HepG2 (cell line): ENCODE measurements around the gene SERTAD4. TPM values are rescaled to one million over a fixed set of nuclear protein-coding genes. Genes with fewer than 3 reads are reported as not detected.

Experiments
- ATAC-seq: fragments of 200-7000 bp; cut with Tn5 transposase; 3 replicates; pipeline ENCODE4 v1.9.1; 2020; ENCODE audit warnings: mild to moderate bottlenecking, moderate library complexity
- BruUV-seq: library from RNA; stranded (reverse); fragments of 400-500 nt; replicated peaks from 2 replicates; lab custom pipeline; 2021; lab: Mats Ljungman, UMichigan
- CTCF ChIA-PET: fragments of 300-600 bp; formaldehyde crosslinking; extraction: SDS; loops from one replicate; lab custom pipeline; 2021; ENCODE audit warnings: low total read pairs, inconsistent platforms, low intra/inter-chr PET ratio; lab: Yijun Ruan, JAX
- POLR2A ChIA-PET: fragments of 350-600 bp; sonication (Branson Sonifier 250); formaldehyde crosslinking; loops from one replicate; lab custom pipeline; 2020; ENCODE audit warnings: antibody characterized with exemption, inconsistent platforms; lab: Yijun Ruan, JAX
- DNase-seq: peaks from one replicate; pipeline ENCODE4 v3.0.0-alpha.2; 2015; ENCODE audit warnings: low spot score
- FAIRE-seq: peaks from 3 replicates; lab custom pipeline; 2011; peaks lifted over from hg19 to GRCh38; lab: Jason Lieb, UNC
- H2AFZ ChIP-seq: one replicate; pipeline ENCODE4 v1.6.1; 2011; ENCODE audit warnings: low read length, inconsistent platforms
- H3K27ac ChIP-seq: fragments of 300-600 bp; 3 replicates; pipeline ENCODE4 v1.8.0; 2011; ENCODE audit warnings: mixed run types, mild to moderate bottlenecking, mixed read lengths, low read length, inconsistent platforms; ENCODE audit not compliant: insufficient read depth; ENCODE audit errors: extremely low read length
- H3K27me3 ChIP-seq, 2 experiments: fragments of 200-600 bp in 1 of 2; 2 replicates in 1 of 2; 3 replicates in 1 of 2; pipeline versions ENCODE4 v1.6.0 to v1.8.0; 2011; ENCODE audit warnings: low read length in 2 of 2, mild to moderate bottlenecking in 2 of 2, moderate library complexity in 2 of 2, inconsistent platforms in 1 of 2; ENCODE audit not compliant: insufficient read depth in 2 of 2, control insufficient read depth in 1 of 2
- H3K36me3 ChIP-seq, 2 experiments: fragments of 200-600 bp in 1 of 2; replicated peaks in 1 of 2; 2 replicates in 1 of 2; 3 replicates in 1 of 2; pipeline versions ENCODE4 v1.5.1 to v1.8.0; 2011; ENCODE audit warnings: low read length in 2 of 2, inconsistent platforms in 1 of 2; ENCODE audit not compliant: insufficient read depth in 2 of 2, control insufficient read depth in 1 of 2
- H3K4me1 ChIP-seq: 2 replicates; pipeline ENCODE4 v1.5.1; 2012; ENCODE audit warnings: low read length, inconsistent platforms; ENCODE audit not compliant: insufficient read depth
- H3K4me2 ChIP-seq: 2 replicates; pipeline ENCODE4 v1.6.0; 2011; ENCODE audit warnings: low read depth, low read length, inconsistent platforms
- H3K4me3 ChIP-seq, 3 experiments: fragments of 200-600 bp in 1 of 3; sonication (generic), shearing (Covaris generic) in 1 of 3; replicated peaks in 1 of 3; 2 replicates each; pipeline ENCODE4 v1.5.1; 2011 to 2016; ENCODE audit warnings: low read length in 3 of 3, inconsistent platforms in 2 of 3, low read depth in 2 of 3, mild to moderate bottlenecking in 2 of 3, control low read depth in 1 of 3, mixed read lengths in 1 of 3; ENCODE audit not compliant: insufficient read depth in 1 of 3
- H3K79me2 ChIP-seq: one replicate; pipeline ENCODE4 v1.6.1; 2011; ENCODE audit warnings: low read length, inconsistent platforms; ENCODE audit not compliant: insufficient read depth
- H3K9ac ChIP-seq: 2 replicates; pipeline ENCODE4 v1.6.0; 2011; ENCODE audit warnings: mild to moderate bottlenecking, low read depth, low read length, inconsistent platforms; ENCODE audit not compliant: insufficient read depth
- H3K9me3 ChIP-seq: 2 replicates; pipeline ENCODE4 v1.5.1; 2012; ENCODE audit warnings: mild to moderate bottlenecking, low read length
- H4K20me1 ChIP-seq: 2 replicates; pipeline ENCODE4 v1.6.0; 2011; ENCODE audit warnings: inconsistent platforms, mild to moderate bottlenecking, low read length, moderate library complexity; ENCODE audit not compliant: insufficient read depth
- AHR ChIP-seq: IDR thresholded peaks from 2 replicates; pipeline ENCODE4 v1.6.1; 2018; ENCODE audit warnings: missing genetic modification reagents, missing compliant biosample characterization
- AKAP8 ChIP-seq: sonication (generic); formaldehyde crosslinking; IDR thresholded peaks from 2 replicates; pipeline ENCODE4 v1.5.1; 2020; ENCODE audit warnings: mild to moderate bottlenecking, missing genetic modification reagents
- CREB1 ChIP-seq, 2 experiments: fragments of 450-650 bp in 1 of 2; IDR thresholded peaks; 2 replicates each; pipeline ENCODE4 v1.6.1; 2016 to 2017; ENCODE audit warnings: control low read depth in 1 of 2, mild to moderate bottlenecking in 1 of 2, missing compliant biosample characterization in 1 of 2, missing genetic modification characterization in 1 of 2
- ERF ChIP-seq: IDR thresholded peaks from 2 replicates; pipeline ENCODE4 v1.6.1; 2018; ENCODE audit warnings: missing biosample characterization, missing genetic modification reagents
- MAFF ChIP-seq: IDR thresholded peaks from 2 replicates; pipeline ENCODE4 v1.6.1; 2011; ENCODE audit warnings: low read depth, low read length, improper control_type of control experiment
- PAF1 ChIP-seq: IDR thresholded peaks from 2 replicates; pipeline ENCODE4 v1.6.1; 2016; ENCODE audit warnings: missing genetic modification reagents, missing compliant biosample characterization
- PTBP1 ChIP-seq: fragments of 200-400 bp; formaldehyde crosslinking; IDR thresholded peaks from 2 replicates; pipeline ENCODE4 v1.6.1; 2018; ENCODE audit warnings: low read length, low read depth; ENCODE audit not compliant: poor library complexity, severe bottlenecking
- TCF12 ChIP-seq, 2 experiments: fragments of 450-650 bp in 1 of 2; sonication (generic) in 1 of 2; formaldehyde crosslinking in 1 of 2; IDR thresholded peaks; 2 replicates each; pipeline versions ENCODE4 v1.6.1 to v1.8.0; 2017 to 2022; ENCODE audit warnings: antibody characterized with exemption in 1 of 2, mild to moderate bottlenecking in 1 of 2, missing genetic modification reagents in 1 of 2, moderate library complexity in 1 of 2
- ZHX2 ChIP-seq, 2 experiments: sonication (generic) in 1 of 2; formaldehyde crosslinking in 1 of 2; IDR thresholded peaks; 2 replicates each; pipeline versions ENCODE4 v1.6.1 to v1.9.0; 2014 to 2022; ENCODE audit warnings: antibody characterized with exemption in 1 of 2, borderline replicate concordance in 1 of 2, inconsistent platforms in 1 of 2, low read depth in 1 of 2, missing genetic modification reagents in 1 of 2
- ZNF138 ChIP-seq: sonication (generic); formaldehyde crosslinking; IDR thresholded peaks from 2 replicates; pipeline ENCODE4 v1.5.0; 2020; ENCODE audit warnings: mild to moderate bottlenecking, low read depth, missing genetic modification reagents
- ZNF501 ChIP-seq: sonication (generic); formaldehyde crosslinking; IDR thresholded peaks from 2 replicates; pipeline ENCODE4 v1.5.1; 2020; ENCODE audit warnings: mild to moderate bottlenecking, moderate library complexity, missing genetic modification reagents
- ZNF768 ChIP-seq: sonication (generic); formaldehyde crosslinking; IDR thresholded peaks from 2 replicates; pipeline ENCODE4 v1.4.0; 2020; ENCODE audit warnings: missing genetic modification reagents
- ZNF790 ChIP-seq: sonication (generic); formaldehyde crosslinking; IDR thresholded peaks from 2 replicates; pipeline ENCODE4 v1.8.0; 2022; ENCODE audit warnings: missing genetic modification reagents, mild to moderate bottlenecking, borderline replicate concordance
- WGBS: methylation state at CpG from one replicate; pipeline ENCODE4 v1.1.6; 2017; ENCODE audit warnings: low lambda C conversion rate; 5-methylcytosine and 5-hydroxymethylcytosine counted together
- in situ Hi-C: cut with HindIII; loops from 2 replicates; pipeline ENCODE4 v1.10.0; 2017; ENCODE audit warnings: low pct_unique_long_range_greater_than_20kb; ENCODE audit not compliant: extremely low pct_ligation_motif_present
- intact Hi-C: fragments of 100-400 bp; cut with micrococcal nuclease; formaldehyde crosslinking; loops from one replicate; pipeline ENCODE4 v1.10.0; 2022; ENCODE audit not compliant: unreplicated experiment
- polyA plus RNA-seq, 8 experiments: library from polyadenylated mRNA; depleted of rRNA in 3 of 8; stranded (reverse) in 7 of 8; unstranded in 1 of 8; fragments of >200 nt; fragmentation: Illumina TruSeq in 4 of 8; extraction: Trizol in 4 of 8; gene quantifications; 2 replicates each; pipeline versions ENCODE4 v1.2.1 to v1.2.3, GENCODE V29; 2011 to 2016; ENCODE audit warnings: low read depth in 4 of 8, missing spikeins in 1 of 8, mixed read lengths in 1 of 8; ENCODE audit not compliant: insufficient read depth in 1 of 8
- total RNA-seq, 5 experiments: library from RNA; depleted of rRNA; stranded (reverse); fragments of >200 nt; fragmentation: Illumina TruSeq; extraction: Trizol; gene quantifications; 2 replicates each; pipeline ENCODE4 v1.2.3, GENCODE V29; 2016; ENCODE audit warnings: low read depth in 1 of 5

SERTAD4 gene
- total and polyA plus RNA-seq, 2 of the 13 experiments (the other 11 are each of a cell fraction or from before 2014, with no cell fraction given): not detected

- Histone ChIP-seq H2AFZ (no peak overlapping the region), H3K27ac (no peak overlapping the region), H3K4me1 (peaks cover 7% of the 10 kb centered on the region; the same call in 1 of the 2 replicates), H3K79me2 (no peaks in the 10 kb centered on the region), H3K9ac (no peak overlapping the region), H3K4me2 (0 out of 2 replicates have a peak overlapping the region, but pooled peaks have one; percentile 62), H3K4me3 (peak overlapping the region in 1 of 3 experiments; percentile 23; a peak in 1 of 6 replicates), H4K20me1 (no peaks in the 10 kb centered on the region), H3K27me3 (peaks cover 4 to 64% of the 10 kb centered on the region in 2 experiments), H3K9me3 (no peaks in the 10 kb centered on the region), H3K36me3 (no peaks in the 10 kb centered on the region)
- in situ Hi-C loops (no loop called here), intact Hi-C loops (loop anchor here (10.0 kb wide), 1 partner anchor 80 kb away; no protein-coding TSS in a partner anchor)
- TF ChIP-seq TCF12 (IDR thresholded peaks at IDR 0.05) (no peak), TCF12 (CRISPR knock-in tag; IDR thresholded peaks at IDR 0.05) (no peak), MAFF (no peak), ZHX2 (IDR thresholded peaks at IDR 0.05; ENCODE audit: low read depth) (no peak), ZHX2 (CRISPR knock-in tag; IDR thresholded peaks at IDR 0.05; ENCODE audit: borderline replicate concordance) (no peak), AHR (no peak), ZNF138 (no peak), CREB1 (IDR thresholded peaks at IDR 0.05) (no peak), CREB1 (CRISPR knock-in tag; IDR thresholded peaks at IDR 0.05) (no peak), ZNF501 (CRISPR knock-in tag) (no peak), AKAP8 (CRISPR knock-in tag) (no peak), ZNF790 (CRISPR knock-in tag) (no peak), ERF (CRISPR knock-in tag) (no peak), PAF1 (CRISPR knock-in tag) (no peak), ZNF768 (no peak), PTBP1 (no peak)
- FAIRE-seq (no peak), ATAC-seq (peak; percentile 43), DNase-seq (no peak)
- BruUV-seq: no TSS peak
- ChIA-PET CTCF (no interaction called here), POLR2A (no interaction called here)
- WGBS: 20% methylated on average over 5 of the region's 10 CpGs
These were observed 1.7 kb downstream of the SERTAD4 start for GRCh38 chr1:210234329-210234757.
